Glutamatergic neuron (in vitro differentiated cells): Measurements from ENCODE around the gene MFSD6L. TPM values are rescaled to one million over a fixed set of nuclear protein-coding genes. Genes with fewer than 3 reads are reported as not detected.

Experiments used
- total RNA-seq: library from RNA; stranded (reverse); fragmentation: NEBNext Ultra II Directional; extraction: Animal tissue kit (Norgen Biotek cat#: 25700); gene quantifications from one replicate; pipeline ENCODE4 v1.2.1, GENCODE V29; 2021; ENCODE audit not compliant: unreplicated experiment

MFSD6L gene
- total RNA-seq, 1 donor from 2014 or later, result not detected

Other genes starting within 250 kb of the MFSD6L start
- gene MYH10, start 168.6 kb downstream of the MFSD6L start, total RNA-seq, result 218 TPM
- not detected for gene CCDC42, start 54.5 kb downstream of the MFSD6L start, total RNA-seq
- gene SPDYE4, start 40.8 kb downstream of the MFSD6L start, total RNA-seq, result not detected
- gene PIK3R6, start 68.3 kb upstream of the MFSD6L start, total RNA-seq, result not detected
- gene PIK3R5, start 166.3 kb upstream of the MFSD6L start, total RNA-seq, result not detected
- 0.76 TPM for gene NTN1, start 222.1 kb upstream of the MFSD6L start, total RNA-seq